ENCODE measurements around the gene LSM11. TPM values are rescaled to one million over a fixed set of nuclear protein-coding genes. Genes with fewer than 3 reads are reported as not detected.

Gene LSM11
- total and polyA plus RNA-seq, 2 donors (not counting 1 experiment from before 2014, with no cell fraction given) = 1.00 to 4.2 TPM

DNA sequence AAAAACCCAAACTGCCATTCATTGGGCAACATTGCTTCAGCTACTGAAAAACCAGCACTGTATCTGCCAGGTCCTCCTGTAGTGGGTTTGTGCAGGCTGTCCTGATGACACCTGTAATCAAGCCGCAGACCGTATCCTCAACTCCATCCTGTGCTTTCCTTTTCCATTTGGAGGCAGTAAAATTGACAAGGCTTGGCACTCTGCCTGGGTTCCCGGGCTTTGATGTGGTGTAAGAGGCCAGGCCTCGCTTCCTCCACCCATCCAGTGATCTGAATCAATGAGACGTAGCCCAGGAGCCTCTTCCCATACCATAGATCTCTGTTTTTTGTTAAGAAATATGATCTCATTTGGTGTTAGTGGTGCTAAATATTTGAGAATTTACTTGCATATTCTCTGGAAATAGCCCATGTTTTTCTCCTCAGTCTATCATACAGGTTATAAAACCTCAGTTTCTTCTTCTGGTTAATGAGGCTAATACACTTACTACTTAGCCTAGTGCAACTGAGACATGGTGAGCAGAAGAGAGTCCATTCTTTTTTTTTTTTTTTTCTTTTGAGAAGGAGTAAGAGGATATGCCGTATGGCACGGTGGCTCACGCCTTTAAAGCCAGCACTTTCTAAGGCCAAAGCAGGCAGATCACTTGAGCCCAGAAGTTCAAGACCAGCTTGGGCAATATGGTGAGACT, 34.8 kb downstream of the LSM11 start:
- no peak overlapping the region for H3K4me3 Mint-ChIP-seq
- no peaks in the 10 kb centered on the region for H3K4me1 Mint-ChIP-seq
- no peak overlapping the region for H3K9ac ChIP-seq (ENCODE audit: low read length)
- no peak overlapping the region for H3K4me2 ChIP-seq (replicated peaks; ENCODE audit: low read depth, low read length, poor library complexity, severe bottlenecking)
- no peaks in the 10 kb centered on the region for H3K9me3 Mint-ChIP-seq (ENCODE audit: insufficient read depth)
- peaks cover 0 to 2% (median 0%) of the 10 kb centered on the region in 4 experiments for H3K27me3 ChIP-seq (replicated peaks in 1 of 4; ENCODE audit: control extremely low read depth in 1 of 4, control insufficient read depth in 3 of 4, insufficient read depth in 4 of 4, low read length in 3 of 4)
- H3K4me3 ChIP-seq (ENCODE audit: control extremely low read depth in 1 of 5, extremely low read depth in 1 of 5, insufficient read depth in 1 of 5, low read depth in 2 of 5, low read length in 4 of 5) = no peak overlapping the region
- peaks cover 2% of the 10 kb centered on the region for H3K27me3 Mint-ChIP-seq
- intact Hi-C loops (cut with micrococcal nuclease) = no loop called here
- CTCF ChIA-PET = no interaction called here
- no peaks in the 10 kb centered on the region for H3K4me1 ChIP-seq (ENCODE audit: control insufficient read depth in 2 of 2, insufficient read depth in 2 of 2, low read length in 2 of 2)
- H3K27ac Mint-ChIP-seq = no peak overlapping the region
- H3K9me3 ChIP-seq (ENCODE audit: control extremely low read depth in 1 of 3, control insufficient read depth in 2 of 3, insufficient read depth in 1 of 3, low read length in 2 of 3) = no peaks in the 10 kb centered on the region
- H4K20me1 ChIP-seq (ENCODE audit: control insufficient read depth, insufficient read depth, low read length, poor library complexity, severe bottlenecking) = no peaks in the 10 kb centered on the region
- ATAC-seq (ENCODE audit: low read depth) (no peak), DNase-seq (no peak)
- no peaks in the 10 kb centered on the region for H3K36me3 ChIP-seq (replicated peaks in 1 of 2; ENCODE audit: control extremely low read depth in 1 of 2, control insufficient read depth in 1 of 2, extremely low read depth in 1 of 2, insufficient read depth in 2 of 2, low read length in 1 of 2)
- no peak overlapping the region for H2AFZ ChIP-seq (ENCODE audit: insufficient read depth, low read depth, low read length, poor library complexity, severe bottlenecking)
- TF ChIP-seq, protein P1, sequence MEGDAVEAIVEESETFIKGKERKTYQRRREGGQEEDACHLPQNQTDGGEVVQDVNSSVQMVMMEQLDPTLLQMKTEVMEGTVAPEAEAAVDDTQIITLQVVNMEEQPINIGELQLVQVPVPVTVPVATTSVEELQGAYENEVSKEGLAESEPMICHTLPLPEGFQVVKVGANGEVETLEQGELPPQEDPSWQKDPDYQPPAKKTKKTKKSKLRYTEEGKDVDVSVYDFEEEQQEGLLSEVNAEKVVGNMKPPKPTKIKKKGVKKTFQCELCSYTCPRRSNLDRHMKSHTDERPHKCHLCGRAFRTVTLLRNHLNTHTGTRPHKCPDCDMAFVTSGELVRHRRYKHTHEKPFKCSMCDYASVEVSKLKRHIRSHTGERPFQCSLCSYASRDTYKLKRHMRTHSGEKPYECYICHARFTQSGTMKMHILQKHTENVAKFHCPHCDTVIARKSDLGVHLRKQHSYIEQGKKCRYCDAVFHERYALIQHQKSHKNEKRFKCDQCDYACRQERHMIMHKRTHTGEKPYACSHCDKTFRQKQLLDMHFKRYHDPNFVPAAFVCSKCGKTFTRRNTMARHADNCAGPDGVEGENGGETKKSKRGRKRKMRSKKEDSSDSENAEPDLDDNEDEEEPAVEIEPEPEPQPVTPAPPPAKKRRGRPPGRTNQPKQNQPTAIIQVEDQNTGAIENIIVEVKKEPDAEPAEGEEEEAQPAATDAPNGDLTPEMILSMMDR (IDR thresholded peaks at IDR 0.05) = no peak
- no peak for TF ChIP-seq EZH2 (IDR thresholded peaks at IDR 0.05; ENCODE audit: borderline replicate concordance, insufficient read depth, low read depth, low read length, poor library complexity, severe bottlenecking)
- H3K27ac ChIP-seq (ENCODE audit: low read length in 2 of 2) = no peak overlapping the region
- WGBS (ENCODE audit: insufficient coverage) = no CpG with 5 or more reads among the region's 8 CpGs
- POLR2A ChIA-PET = no interaction called here
- no peaks in the 10 kb centered on the region for H3K79me2 ChIP-seq (ENCODE audit: control insufficient read depth, insufficient read depth, low read length)

DNA sequence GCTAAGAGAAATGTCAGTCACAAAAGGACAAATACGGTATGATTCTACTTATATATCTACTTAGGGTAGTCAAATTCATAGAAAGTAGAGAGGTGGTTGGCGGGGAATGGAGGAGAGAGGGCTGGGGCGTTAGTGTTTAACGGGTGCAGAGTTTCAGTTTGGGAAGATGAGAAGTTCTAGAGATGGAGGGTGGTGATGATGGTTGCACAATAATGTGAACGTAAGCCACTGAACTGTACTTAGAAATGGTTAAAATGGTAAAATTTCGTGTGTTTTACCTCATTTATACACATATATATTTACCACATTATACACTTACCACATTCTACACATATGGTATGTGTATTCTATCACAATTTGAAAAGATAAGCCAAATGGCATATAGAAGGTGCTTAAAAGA, 35.7 kb downstream of the LSM11 start:
- no peak for DNase-seq
- Mint-ChIP-seq H3K4me3 (no peak overlapping the region), H3K9me3 (ENCODE audit: insufficient read depth) (no peaks in the 10 kb centered on the region), H3K27ac (no peak overlapping the region), H3K27me3 (no peaks in the 10 kb centered on the region), H3K4me1 (no peaks in the 10 kb centered on the region)
- ChIA-PET CTCF (no interaction called here), POLR2A (no interaction called here)
- Histone ChIP-seq H3K27ac (ENCODE audit: low read length in 2 of 2) (no peak overlapping the region), H3K36me3 (replicated peaks in 1 of 2; ENCODE audit: control extremely low read depth in 1 of 2, control insufficient read depth in 1 of 2, extremely low read depth in 1 of 2, insufficient read depth in 2 of 2, low read length in 1 of 2) (peaks cover 0 to 2% of the 10 kb centered on the region in 2 experiments), H3K9ac (ENCODE audit: low read length) (no peak overlapping the region), H3K27me3 (replicated peaks in 1 of 4; ENCODE audit: control extremely low read depth in 1 of 4, control insufficient read depth in 3 of 4, insufficient read depth in 4 of 4, low read length in 3 of 4) (peaks cover 0 to 2% (median 0%) of the 10 kb centered on the region in 4 experiments), H3K4me3 (ENCODE audit: control extremely low read depth in 1 of 5, extremely low read depth in 1 of 5, insufficient read depth in 1 of 5, low read depth in 2 of 5, low read length in 4 of 5) (no peak overlapping the region), H3K4me2 (replicated peaks; ENCODE audit: low read depth, low read length, poor library complexity, severe bottlenecking) (no peak overlapping the region), H2AFZ (ENCODE audit: insufficient read depth, low read depth, low read length, poor library complexity, severe bottlenecking) (no peak overlapping the region), H3K9me3 (ENCODE audit: control extremely low read depth in 1 of 3, control insufficient read depth in 2 of 3, insufficient read depth in 1 of 3, low read length in 2 of 3) (no peaks in the 10 kb centered on the region), H3K79me2 (ENCODE audit: control insufficient read depth, insufficient read depth, low read length) (no peaks in the 10 kb centered on the region), H4K20me1 (ENCODE audit: control insufficient read depth, insufficient read depth, low read length, poor library complexity, severe bottlenecking) (no peaks in the 10 kb centered on the region), H3K4me1 (ENCODE audit: control insufficient read depth in 2 of 2, insufficient read depth in 2 of 2, low read length in 2 of 2) (no peaks in the 10 kb centered on the region)
- no peak for ATAC-seq (ENCODE audit: low read depth)
- WGBS (ENCODE audit: insufficient coverage) = 83% methylated on average over 2 of the region's 6 CpGs
- no peak for TF ChIP-seq EZH2 (IDR thresholded peaks at IDR 0.05; ENCODE audit: borderline replicate concordance, insufficient read depth, low read depth, low read length, poor library complexity, severe bottlenecking)
- intact Hi-C loops (cut with micrococcal nuclease) = no loop called here

Data from B cell (primary cell).